HG03457 (cell line): ENCODE results near the gene ZNF438.
A peak's percentile ranks its signal among the peaks of the same experiment; 100 is the strongest.
"Not testable (repeated sequence)": the region's sequence is repeated elsewhere in the genome, so short reads cannot be mapped to it uniquely, and the experiment has no call there.

Source experiments
- ATAC-seq: cut with Tn5 transposase; IDR thresholded peaks from one replicate; pipeline ENCODE4 v1.9.1; 2021; ENCODE audit warnings: moderate number of reproducible peaks; ENCODE audit not compliant: unreplicated experiment

ZNF438 gene

GRCh38 chr10:31051703-31052102 is 20.0 kb upstream of the ZNF438 start:
- no peak for ATAC-seq

GRCh38 chr10:31042670-31043069 is 11.0 kb upstream of the ZNF438 start:
- no peak for ATAC-seq

- no peak for ATAC-seq
Observed at GRCh38 chr10:31041011-31041410, 9.3 kb upstream of the ZNF438 start.

GRCh38 chr10:31039006-31039405 is 7.3 kb upstream of the ZNF438 start:
- ATAC-seq = not testable (repeated sequence)

- ATAC-seq = no peak
Observed at GRCh38 chr10:31037749-31038148, 6.1 kb upstream of the ZNF438 start.

GRCh38 chr10:31036209-31036608 is 4.5 kb upstream of the ZNF438 start:
- ATAC-seq = no peak

GRCh38 chr10:31035266-31035798 is 3.7 kb upstream of the ZNF438 start:
- no peak for ATAC-seq

GRCh38 chr10:31034098-31034909 is 2.6 kb upstream of the ZNF438 start:
- ATAC-seq = no peak

GRCh38 chr10:31033147-31033546 is 1.5 kb upstream of the ZNF438 start:
- ATAC-seq = no peak

- peak; percentile 75 for ATAC-seq
Observed at GRCh38 chr10:31032258-31033132, 830 bp upstream of the ZNF438 start.

- ATAC-seq = no peak
Observed at GRCh38 chr10:31031205-31031557, 484 bp downstream of the ZNF438 start.

GRCh38 chr10:31030800-31031199 is 865 bp downstream of the ZNF438 start:
- ATAC-seq = no peak

GRCh38 chr10:31030260-31030659 is 1.4 kb downstream of the ZNF438 start:
- ATAC-seq = no peak

- ATAC-seq = no peak
Observed at GRCh38 chr10:31028081-31028480, 3.6 kb downstream of the ZNF438 start.

- not testable (repeated sequence) for ATAC-seq
Observed at GRCh38 chr10:31026279-31026678, 5.4 kb downstream of the ZNF438 start.

GRCh38 chr10:31025142-31025541 is 6.5 kb downstream of the ZNF438 start:
- no peak for ATAC-seq

- no peak for ATAC-seq
Observed at GRCh38 chr10:31023558-31023957, 8.1 kb downstream of the ZNF438 start.

GRCh38 chr10:31020209-31020608 is 11.5 kb downstream of the ZNF438 start:
- no peak for ATAC-seq

- no peak for ATAC-seq
Observed at GRCh38 chr10:31018962-31019361, 12.7 kb downstream of the ZNF438 start.

- no peak for ATAC-seq
Observed at GRCh38 chr10:31018356-31018750, 13.3 kb downstream of the ZNF438 start.

- ATAC-seq = no peak
Observed at GRCh38 chr10:31017534-31018355, 13.9 kb downstream of the ZNF438 start.
